ENCODE data around the gene FBXW5. TPM values are rescaled to one million over a fixed set of nuclear protein-coding genes. Genes with fewer than 3 reads are reported as not detected.

FBXW5 gene
- total RNA-seq, 1 donor from 2014 or later, result 53.7 TPM

GRCh38 chr9:136978073-136978864, 33.7 kb upstream of the FBXW5 start:
- peak; percentile 89 for DNase-seq

GRCh38 chr9:136977649-136978072, 33.1 kb upstream of the FBXW5 start:
- DNase-seq, result no peak

GRCh38 chr9:136977223-136977622, 32.7 kb upstream of the FBXW5 start, which contains the start of gene PTGDS:
PTGDS (plus strand) TSS chr9:136977504; CDS start chr9:136977579, 75 bp downstream.
- peak; percentile 91 for DNase-seq

GRCh38 chr9:136975644-136976043, 31.1 kb upstream of the FBXW5 start:
- DNase-seq, result peak; percentile 59

- no peak for DNase-seq
These were observed 30.4 kb upstream of the FBXW5 start for GRCh38 chr9:136974817-136975535.

GRCh38 chr9:136973618-136974617, 29.4 kb upstream of the FBXW5 start:
- DNase-seq, result no peak

GRCh38 chr9:136972743-136973142, 28.2 kb upstream of the FBXW5 start:
- no peak for DNase-seq

GRCh38 chr9:136972335-136972734, 27.8 kb upstream of the FBXW5 start:
- DNase-seq, result no peak

GRCh38 chr9:136971746-136972145, 27.2 kb upstream of the FBXW5 start:
- no peak for DNase-seq

- DNase-seq, result no peak
These were observed 25.8 kb upstream of the FBXW5 start for GRCh38 chr9:136970361-136970760.

GRCh38 chr9:136969774-136970173, 25.2 kb upstream of the FBXW5 start:
- no peak for DNase-seq

- no peak for DNase-seq
These were observed 24.6 kb upstream of the FBXW5 start for GRCh38 chr9:136969150-136969549.

GRCh38 chr9:136968333-136969127, 24.0 kb upstream of the FBXW5 start:
- no peak for DNase-seq

- DNase-seq, result peak; percentile 27
These were observed 21.4 kb upstream of the FBXW5 start for GRCh38 chr9:136965771-136966484.

- DNase-seq, result no peak
These were observed 20.4 kb upstream of the FBXW5 start for GRCh38 chr9:136964833-136965422.

GRCh38 chr9:136964171-136964689, 19.7 kb upstream of the FBXW5 start:
- DNase-seq, result no peak

- DNase-seq, result no peak
These were observed 19.2 kb upstream of the FBXW5 start for GRCh38 chr9:136963751-136964150.

- no peak for DNase-seq
These were observed 18.8 kb upstream of the FBXW5 start for GRCh38 chr9:136963341-136963740.

- DNase-seq, result no peak
These were observed 18.2 kb upstream of the FBXW5 start for GRCh38 chr9:136962701-136963248.

- no peak for DNase-seq
These were observed 17.6 kb upstream of the FBXW5 start for GRCh38 chr9:136962163-136962562.
